Measurements from ENCODE around the gene FRMPD3. TPM values are rescaled to one million over a fixed set of nuclear protein-coding genes. Genes with fewer than 3 reads are reported as not detected.

Gene FRMPD3
- total RNA-seq: not detected in 2 replicates

GRCh38 chrX:107448998-107449835 is at the start of gene FRMPD3:
FRMPD3 (plus strand) TSS chrX:107449652; CDS start chrX:107526589, 76,937 bp downstream.

Other genes starting within 250 kb of the FRMPD3 start
- not detected in 2 replicates for gene NUP62CL, start 243.2 kb upstream of the FRMPD3 start, total RNA-seq
- gene DNAAF6, start 243.0 kb upstream of the FRMPD3 start, total RNA-seq: not detected in 2 replicates
- 23.8 and 30.4 TPM in 2 replicates for gene PRPS1, start 178.9 kb downstream of the FRMPD3 start, total RNA-seq